NCI-H1105 treated with DMSO at 0.1 percent for 48 hours (cell line): ENCODE measurements around the gene TTLL6.
"Not testable (repeated sequence)": the region's sequence is repeated elsewhere in the genome, so short reads cannot be mapped to it uniquely, and the experiment has no call there.

Experiments
- DNase-seq: peaks from one replicate; lab custom pipeline; 2025; lab: John Stamatoyannopoulos, UW

Gene TTLL6

DNA sequence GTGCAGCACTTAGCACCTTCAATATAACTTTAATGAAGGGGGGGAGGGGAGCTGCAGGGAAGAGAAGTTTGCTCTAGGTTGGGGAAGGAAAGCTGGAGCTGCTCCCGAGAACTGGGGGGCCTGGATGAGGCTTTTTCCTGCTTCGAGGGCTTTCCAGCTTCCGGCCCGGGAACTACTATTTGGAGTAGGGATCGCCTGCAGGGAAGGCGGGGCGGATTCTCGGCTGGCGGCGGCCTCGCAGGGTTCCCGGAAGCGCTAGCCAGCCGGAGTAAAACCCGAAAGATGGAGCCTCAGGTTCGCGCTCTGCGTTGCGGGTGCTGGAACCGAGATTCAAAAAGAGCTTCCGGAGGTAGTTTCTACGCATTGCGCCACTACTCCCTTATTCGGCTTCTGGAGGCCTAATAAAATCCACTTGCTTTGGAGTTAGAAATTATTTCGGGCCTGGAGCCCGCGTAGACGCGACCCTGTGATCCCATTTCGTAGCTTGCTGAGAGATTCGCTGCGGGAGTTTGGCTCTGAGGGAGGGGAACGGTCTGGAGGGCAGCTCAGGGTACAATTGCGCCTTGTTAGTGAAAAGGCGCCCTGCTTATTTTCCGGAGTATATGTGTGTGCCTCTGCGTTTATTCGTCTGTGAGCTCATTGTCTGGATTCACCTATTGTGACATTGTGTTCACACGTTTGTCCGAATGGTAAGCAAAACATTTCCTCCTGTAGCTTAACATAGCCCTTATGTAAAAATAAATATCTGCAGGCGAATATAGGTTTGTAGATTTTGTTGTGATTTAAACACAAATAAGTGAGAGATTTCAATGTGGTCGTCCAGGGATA is 93.4 kb downstream of the TTLL6 start:
- DNase-seq, result no peak

DNA sequence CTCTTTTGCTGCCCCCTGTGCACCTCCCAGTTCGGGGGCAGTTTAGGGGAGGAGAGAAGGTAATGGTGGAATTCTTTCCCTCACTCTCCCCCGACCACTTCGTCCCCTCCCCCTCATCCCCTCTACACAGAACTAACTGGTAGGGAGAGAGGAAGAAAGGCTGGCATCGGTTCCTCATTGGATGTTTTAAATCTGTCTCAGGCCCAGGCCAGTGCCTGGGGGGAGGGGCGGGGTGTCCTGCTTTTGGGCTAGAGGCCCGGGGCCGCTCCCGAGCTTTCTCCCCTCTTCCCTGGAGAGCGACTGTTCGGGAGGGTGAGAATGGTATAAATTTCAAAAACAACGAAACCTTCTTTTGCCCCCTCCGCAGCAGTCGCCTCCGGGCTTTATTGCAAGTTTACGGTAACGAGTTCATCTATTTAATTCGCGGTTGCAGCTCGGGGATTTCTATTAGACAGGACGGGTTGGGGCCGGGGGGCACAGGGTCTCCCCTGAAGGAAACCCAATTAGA is 94.1 kb downstream of the TTLL6 start, which contains the start of gene PRAC2:
Gene PRAC2, plus strand, starts transcription at position 271 of the 508 bp plus-strand sequence. CDS start 1,226 bp downstream, outside the sequence.
- DNase-seq, result no peak

DNA sequence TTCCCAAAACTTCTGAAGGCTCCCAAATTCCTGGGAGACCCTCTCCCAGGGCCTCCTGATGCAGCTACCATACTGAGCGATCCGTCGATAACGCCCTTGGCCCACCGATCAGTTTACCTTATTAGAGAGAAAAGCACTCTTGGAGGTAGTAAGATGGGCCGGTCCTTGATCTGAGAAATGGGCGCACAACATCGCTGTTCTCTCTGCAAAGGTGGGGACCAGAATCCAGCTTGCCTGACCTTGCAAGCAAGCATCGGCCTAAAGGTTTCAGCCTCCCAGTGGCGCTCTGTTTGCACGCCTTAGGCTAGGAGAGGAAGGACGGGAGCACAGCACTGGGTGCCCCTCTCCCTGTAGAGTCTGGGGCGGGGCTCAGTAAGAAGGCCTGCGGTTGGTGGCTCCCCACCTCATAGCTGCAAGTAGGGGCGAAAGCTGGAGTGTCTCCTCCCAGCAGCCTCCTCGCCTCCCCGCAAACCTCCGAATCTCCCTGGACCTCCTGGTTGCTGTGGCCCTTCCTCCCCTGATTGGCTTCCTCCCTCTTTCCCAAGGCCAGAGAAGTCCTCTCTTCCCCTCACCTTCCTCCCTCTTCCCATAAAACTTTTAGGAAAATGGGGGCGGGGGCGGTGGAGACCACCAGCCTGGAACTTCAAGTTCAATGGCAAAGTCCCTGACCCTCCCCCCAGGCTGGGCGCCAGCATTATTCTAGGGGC is 94.7 kb downstream of the TTLL6 start, which contains the start of gene PRAC1:
Gene PRAC1, minus strand, starts transcription at position 318 of the 707 bp plus-strand sequence. Its CDS starts 126 bp downstream, at position 192.
- no peak for DNase-seq

DNA sequence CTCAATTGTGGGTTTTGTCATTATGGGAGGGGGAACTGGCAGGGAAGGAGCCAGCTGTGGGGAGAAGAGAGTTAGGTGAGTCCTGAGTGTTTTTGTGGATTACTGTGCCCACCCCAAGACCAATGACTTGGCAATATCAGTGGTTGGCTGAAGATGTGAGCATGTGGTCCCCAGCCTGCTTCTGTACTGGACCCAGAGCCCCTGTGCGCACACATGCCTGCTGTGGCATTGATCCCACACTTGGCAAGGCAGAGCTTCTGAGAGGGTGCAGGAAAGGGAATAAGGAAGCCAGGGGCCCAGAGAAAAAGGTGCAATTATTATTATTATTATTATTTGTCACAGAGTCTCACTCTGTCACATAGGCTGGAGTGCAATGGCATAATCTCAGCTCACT is 96.0 kb downstream of the TTLL6 start:
- no peak for DNase-seq

DNA sequence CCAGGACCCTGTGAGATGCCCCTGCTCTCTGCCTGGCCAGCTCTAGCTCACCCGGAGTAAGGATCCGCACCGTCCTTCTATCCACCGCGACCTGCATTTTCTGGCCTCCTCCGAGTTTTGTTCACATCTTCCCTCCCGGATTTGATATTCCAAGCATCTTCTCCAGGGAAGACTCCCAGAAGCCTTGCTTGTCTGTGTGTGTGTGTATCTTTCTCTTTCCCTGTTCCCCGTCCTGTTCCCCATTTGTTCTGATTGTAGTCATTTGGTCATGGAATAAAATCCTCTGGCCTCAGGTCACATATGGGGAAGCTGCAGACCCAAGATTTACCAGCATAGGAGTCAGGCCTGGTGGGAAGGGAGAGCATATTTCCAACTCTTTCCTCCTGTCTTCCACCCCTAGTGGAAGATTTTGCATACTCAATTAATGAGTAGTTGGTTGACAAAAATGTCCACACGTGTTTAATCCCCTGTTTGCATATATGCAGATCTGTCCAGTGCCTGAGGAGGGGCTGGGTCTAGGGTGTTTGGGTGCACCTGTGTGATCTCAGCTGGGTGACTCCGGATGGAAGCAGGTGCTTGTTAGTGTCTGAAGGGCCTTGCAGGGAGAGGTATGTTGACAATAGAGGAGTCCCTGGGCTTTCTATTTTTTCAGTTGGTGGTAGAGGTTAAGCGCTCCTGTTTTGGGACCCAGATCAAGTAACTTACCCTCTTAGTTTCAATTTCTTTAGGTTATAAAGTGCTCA is 96.6 kb downstream of the TTLL6 start:
- DNase-seq, result no peak

DNA sequence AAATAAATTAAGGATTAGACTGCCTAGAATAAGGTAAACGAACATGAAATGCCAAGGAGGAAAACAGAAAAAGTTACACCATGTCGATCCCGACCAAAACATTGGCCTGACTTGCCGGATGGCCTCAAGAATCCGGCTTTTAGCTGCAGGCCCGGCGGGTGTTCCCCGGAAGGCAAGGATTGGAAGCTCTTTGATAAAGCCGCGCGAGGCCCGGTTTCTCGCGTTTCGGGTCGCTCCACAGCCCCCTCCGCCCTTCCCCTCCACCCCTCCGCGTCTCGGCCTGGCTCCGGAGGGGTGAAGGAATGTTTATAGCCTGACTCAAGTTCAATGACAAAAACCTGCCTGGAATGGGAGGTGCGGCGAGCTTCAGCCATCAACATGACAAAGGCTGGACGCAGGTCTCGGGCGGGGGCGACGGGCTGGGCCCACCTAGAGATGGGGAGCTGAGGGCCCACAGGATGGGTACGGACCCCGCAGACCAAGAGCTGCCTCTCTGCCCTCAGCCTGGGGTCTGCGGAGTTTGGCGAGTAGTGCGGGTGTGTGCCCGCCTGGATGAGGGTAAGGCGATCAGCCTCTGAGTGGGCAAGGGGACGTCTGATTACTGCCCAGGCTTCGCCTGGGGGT is 97.3 kb downstream of the TTLL6 start:
- no peak for DNase-seq

DNA sequence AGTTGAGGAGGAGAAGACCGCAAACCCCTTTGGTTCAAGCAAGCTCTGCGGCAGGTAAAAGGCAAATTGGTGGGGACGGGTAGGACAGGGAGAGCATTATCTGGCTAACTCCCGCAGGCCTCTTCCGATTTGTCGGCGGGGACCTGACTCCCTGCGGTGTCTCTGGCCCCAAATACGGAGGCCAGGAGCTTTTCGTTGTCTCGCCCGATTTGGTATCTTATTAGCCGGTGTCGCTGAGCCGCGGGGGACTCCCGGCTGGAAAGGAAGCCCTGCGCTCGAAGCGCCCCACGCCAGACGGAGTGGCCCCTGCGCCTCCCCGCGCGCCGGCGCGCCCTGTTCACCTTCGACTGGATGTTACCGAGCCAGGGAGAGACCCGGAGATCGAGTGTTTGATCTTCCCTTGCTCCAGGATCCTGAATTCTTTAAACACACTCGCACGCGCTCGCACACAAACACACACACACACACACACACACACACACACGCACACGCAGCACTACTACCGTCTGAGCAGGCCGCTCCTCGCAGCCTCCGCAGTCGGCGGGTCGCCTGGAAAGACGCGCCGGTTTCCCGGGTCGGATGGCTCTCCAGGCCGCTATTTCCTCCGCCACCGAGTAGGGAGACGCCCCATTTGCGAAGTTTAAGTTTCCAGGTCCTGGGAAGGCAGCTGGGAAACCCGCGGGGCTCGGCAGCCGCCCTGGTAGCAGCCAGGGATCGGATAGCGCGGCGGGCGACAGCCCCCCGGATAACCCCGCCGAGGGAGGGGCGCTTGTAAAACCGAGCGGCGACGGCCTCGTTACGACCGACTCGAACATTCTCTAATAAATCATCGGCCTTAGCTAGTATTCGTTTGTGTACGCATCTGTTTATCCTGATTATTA is 98.0 kb downstream of the TTLL6 start:
- DNase-seq, result no peak

DNA sequence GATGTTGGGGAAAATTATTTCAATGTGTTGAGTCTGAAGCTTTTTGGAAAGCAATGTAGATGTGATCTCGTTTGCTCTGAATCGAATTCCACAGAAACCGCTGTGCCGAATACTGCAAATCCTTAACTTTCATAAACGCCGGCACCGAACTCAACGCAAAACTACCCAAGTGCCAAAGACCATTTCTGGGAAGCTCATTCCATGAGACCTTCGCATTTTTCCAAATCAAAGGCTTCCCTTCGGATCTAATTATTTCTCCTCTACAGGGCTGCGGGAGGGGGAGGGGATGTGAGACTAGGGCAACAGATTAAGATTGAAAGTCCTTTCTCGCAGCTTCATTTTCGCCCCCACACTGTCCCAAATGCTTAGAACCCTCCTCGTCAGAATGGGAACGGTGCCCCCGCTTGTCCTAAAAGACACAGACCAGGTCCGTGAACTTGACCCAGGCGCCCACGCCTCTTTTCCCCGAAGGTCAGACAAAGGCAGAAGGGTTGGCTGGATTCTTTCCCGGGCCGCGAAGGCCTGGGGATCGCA is 98.7 kb downstream of the TTLL6 start:
- DNase-seq, result no peak

DNA sequence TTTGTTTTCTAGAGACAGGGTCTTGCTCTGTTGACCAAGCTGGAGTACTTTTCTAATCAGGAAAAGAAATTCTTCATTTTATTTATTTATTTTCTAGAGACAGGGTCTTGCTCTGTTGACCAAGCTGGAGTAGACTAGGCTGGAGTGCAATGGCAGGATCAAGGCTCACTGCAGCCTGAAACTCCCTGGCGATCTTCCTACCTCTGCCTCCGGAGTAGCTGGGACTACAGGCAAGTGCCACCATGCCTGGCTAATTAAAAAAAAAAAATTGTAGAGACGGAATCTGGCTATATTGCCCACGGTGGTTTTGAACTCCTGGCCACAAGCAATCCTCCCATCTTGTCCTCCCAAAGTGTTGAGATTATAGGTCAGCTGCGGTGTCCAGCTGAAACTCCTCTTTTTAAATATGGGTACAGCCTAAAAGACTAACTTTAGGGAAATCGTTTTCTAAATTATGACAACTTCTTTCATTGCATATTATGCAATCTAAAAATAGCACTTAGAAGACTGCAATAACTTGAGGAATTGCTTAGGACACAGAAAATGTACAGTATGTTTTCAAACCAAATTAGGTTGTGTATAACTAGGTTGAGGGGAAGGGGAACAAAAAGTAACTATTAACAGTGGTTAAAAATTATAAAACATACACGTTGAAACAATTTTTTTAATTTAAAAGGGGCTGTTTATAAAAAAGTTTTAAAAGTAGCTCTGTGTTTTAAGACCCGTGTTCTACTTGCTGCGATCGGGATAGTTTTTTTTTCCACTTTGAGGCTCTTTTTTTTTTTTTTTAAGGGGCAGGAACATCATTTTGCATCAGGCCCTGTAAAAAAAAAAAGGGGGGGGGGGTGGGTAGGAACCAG is 99.4 kb downstream of the TTLL6 start:
- no peak for DNase-seq

DNA sequence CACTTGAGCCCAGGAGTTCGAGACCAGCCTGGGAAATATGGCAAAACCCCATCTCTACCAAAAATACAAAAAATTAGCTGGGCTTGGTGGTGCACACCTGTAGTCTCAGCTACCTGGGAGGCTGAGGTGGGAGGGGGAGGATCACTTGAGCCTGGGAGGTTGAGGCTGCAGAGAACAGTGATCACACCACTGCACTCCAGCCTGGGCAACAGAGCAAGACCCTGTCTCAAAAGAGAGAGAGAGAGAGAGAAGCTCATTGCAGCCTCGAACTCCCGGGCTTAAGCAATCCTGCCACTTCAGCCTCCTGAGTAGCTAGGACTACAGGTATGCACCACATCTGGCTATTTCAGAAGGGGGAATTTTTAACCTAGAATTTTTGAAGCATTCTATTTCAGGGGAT is 100.5 kb downstream of the TTLL6 start:
- not testable (repeated sequence) for DNase-seq

DNA sequence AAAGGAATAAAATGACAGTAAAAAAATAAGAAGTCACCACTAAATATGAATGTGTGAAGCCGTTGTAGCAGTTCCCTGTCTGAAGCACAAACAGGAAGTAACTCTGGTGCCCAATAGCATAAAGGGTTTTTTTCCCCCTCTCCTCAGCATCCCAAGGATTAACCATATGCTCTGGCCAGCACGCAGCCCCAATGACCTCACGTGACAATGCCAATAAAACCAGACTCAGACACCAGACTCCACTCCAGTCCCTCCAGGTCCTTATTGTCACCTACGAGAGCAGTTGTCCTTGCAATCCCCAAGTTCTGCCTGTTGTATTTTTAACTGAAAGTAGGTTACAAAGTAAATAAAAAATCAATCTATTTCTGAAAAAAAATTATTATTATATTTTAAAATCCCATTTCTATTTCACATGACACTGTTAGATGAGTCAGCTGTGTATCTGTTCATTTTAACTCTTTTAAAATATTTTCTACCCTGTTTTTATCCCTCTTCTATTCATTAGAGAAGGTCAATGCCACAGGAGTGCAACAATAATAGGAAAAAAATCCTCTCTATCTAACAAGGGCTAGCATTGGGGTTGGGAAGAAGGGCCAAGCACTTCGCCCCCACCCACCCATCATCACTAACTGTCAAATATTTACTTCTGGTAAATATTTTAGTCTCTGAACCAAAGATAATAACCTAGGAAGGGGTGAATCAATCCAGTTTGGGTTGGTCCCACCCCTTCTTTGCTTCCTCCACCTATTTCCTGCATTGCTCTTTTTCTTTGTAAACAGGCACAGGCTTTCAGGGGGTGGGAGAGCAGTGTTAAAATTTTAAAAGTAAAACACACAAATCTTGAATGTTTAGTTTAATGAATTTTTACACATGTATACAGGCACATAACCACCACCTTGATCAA is 101.3 kb downstream of the TTLL6 start:
- no peak for DNase-seq
